Measurements from ENCODE around the gene OPCML.

DNA sequence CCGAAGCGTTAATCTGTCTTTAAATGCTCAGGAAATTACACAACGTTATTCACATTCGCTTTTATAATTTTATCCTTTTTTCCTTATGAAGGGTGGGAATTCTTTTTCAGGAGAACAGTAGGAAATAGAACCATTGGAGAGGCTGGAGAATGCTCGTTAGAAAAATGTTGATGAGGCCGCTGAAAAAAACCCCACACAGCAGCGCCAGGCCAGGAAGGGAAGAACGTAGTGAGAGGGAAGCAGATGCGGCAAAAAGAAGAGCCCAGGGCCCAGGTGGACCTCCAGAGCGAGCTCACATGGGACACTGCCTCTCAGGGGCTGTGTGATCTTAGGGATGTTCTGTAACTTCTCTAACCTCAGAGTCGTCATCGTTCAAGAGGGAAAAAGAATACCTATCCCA lies 691.6 kb downstream of the OPCML start:
- no peak for TF ChIP-seq EZH2 (IDR thresholded peaks at IDR 0.05; ENCODE audit: borderline replicate concordance, low read length)
- TF ChIP-seq, protein P1, sequence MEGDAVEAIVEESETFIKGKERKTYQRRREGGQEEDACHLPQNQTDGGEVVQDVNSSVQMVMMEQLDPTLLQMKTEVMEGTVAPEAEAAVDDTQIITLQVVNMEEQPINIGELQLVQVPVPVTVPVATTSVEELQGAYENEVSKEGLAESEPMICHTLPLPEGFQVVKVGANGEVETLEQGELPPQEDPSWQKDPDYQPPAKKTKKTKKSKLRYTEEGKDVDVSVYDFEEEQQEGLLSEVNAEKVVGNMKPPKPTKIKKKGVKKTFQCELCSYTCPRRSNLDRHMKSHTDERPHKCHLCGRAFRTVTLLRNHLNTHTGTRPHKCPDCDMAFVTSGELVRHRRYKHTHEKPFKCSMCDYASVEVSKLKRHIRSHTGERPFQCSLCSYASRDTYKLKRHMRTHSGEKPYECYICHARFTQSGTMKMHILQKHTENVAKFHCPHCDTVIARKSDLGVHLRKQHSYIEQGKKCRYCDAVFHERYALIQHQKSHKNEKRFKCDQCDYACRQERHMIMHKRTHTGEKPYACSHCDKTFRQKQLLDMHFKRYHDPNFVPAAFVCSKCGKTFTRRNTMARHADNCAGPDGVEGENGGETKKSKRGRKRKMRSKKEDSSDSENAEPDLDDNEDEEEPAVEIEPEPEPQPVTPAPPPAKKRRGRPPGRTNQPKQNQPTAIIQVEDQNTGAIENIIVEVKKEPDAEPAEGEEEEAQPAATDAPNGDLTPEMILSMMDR (IDR thresholded peaks at IDR 0.05; ENCODE audit: low read length), result no peak

Data from OCI-LY1 (cell line).